Stimulated activated CD4-positive, alpha-beta T cell treated with anti-CD3 and anti-CD28 coated beads, Interleukin-4, amount 100 ng/mL, for 24 hours (primary cell): ENCODE data around the gene KIAA0319L.

ENCODE experiments used
- DNase-seq: peaks from one replicate; pipeline ENCODE4 v3.0.0-alpha.2; 2020

KIAA0319L gene

DNA sequence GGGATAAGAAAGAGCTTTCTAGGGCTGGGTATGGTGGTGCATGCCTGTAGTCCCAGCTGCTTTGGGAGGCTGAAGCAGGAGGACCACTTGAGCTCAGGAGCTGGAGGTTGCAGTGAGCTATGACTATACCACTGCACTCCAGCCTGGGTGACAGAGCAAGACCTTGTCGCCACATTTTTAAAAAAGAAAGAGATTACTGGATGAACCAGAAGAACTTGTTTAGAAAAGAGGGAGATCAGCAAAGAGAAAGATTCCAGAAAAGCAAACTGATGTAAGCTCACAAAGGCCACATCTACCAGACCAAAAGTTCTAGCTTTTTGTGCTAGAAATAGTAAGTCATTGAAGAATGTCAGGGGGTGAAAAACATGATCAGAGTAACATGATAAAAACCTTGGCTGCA, 117.6 kb downstream of the KIAA0319L start:
- DNase-seq, result no peak

DNA sequence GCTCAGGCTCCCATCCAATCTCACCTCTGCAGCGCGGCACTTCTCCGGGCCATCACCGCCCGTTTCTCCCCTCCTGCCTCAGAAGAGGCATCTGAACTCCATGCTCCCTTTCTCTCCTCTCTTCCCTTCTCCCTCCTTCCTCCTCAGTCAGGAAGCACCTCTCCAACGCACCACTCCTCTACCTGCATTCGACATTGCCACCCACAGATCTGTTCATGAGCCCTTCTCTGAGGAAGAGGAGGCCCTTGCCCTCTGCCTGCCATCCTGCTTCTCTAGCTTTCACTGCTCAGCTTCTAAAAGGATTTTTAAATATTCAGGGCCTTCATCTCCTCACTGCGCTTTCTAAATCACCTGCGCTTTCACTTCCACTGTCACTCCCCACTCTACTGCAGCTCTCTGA, 120.0 kb downstream of the KIAA0319L start:
- no peak for DNase-seq

DNA sequence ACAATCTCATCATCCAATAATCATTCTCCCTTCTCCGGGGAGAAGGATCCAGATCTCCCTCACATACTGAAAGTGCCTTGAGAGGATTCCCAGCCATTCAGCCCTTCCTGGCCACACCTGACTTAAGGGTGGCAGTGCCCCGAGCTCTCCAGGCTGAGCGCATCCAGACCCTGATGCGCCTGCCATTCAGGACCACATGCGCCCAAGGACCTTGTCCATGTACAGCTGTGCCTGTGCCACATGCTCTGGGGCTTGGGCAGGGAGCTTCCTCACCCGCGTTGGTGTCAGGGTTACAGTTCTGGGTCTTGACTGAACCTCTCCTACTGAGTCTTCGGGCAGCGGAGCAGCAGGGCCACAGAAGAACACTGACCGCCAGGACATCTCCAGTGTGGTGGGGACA, 121.1 kb downstream of the KIAA0319L start:
- no peak for DNase-seq

DNA sequence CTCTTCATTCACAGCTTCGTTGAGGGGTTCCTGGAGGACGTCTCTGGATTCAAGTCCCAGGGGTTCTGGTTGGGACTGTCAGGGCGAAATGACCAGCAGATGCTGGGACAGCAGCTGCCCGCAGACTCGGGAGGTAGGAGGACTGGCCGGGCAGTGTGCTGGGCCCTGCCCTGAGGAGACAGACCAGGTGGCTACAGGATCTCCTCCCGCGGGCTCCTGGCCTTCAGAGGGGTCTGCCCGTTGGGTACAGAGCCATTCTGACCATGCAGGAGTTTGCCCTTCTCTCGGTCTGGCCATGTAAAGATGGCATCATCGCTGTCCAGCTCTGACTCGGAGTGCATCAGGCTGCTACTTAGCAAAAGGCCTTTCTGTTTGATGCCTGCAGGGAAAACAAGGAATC, 122.5 kb downstream of the KIAA0319L start:
- DNase-seq, result no peak

DNA sequence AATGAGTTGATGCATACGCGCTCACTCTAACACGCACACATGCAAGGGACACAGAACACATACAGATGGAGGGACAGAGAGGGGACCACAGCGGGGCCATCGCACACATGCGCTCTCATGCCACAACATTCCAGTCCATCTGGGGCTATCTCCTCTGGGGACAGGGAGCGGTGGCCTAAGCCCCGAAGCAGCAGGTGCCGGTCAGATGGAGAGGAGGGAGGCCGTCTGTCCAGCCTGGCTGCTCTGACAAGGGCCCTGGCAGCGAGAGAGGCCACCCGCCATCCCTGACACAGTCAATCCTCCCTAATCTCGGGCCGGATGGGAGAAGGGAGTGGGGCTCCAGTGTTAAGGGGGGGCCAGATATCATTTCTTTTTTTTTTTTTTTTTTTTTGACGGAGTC, 123.5 kb downstream of the KIAA0319L start:
- DNase-seq, result no peak

DNA sequence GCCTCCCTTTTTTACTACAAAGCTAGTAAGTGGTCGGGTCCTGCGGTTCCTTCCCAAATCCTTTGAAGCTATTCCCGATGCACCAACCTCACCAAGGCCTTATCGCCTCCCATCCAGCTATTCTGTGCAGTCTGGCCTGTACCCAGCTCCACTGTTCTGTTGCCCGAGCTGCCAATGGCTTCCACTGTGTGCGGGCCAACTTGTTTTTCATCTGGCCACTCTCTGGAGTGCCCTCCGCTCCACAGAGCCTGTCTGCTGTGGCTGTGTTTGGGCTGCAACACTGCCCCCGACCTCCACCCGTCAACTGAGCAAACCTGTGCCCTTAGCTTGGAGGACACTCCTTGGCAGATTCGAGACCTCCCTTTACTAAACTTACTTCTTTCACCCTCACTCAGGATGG, 125.0 kb downstream of the KIAA0319L start:
- DNase-seq, result no peak

DNA sequence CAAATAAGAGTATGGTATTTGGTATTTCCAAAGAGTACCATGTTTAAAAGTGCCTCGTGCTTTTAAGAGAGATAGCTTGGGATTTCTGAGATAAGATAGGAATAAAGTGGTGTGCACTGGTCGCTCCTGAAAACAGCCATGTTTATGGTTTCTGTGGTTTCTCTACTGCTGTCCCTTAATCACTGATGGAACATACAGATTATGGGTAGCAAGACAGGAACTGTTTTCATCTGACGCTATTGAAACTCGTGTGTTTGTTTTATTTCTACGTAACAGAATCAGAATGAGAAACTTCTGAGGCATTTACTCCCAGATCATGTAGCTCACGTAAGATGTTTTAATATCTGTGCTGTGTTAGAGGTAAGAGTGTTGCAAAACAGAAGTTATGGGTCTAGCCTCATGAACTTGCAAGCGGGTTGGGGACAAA, 126.0 kb downstream of the KIAA0319L start:
- DNase-seq, result no peak

DNA sequence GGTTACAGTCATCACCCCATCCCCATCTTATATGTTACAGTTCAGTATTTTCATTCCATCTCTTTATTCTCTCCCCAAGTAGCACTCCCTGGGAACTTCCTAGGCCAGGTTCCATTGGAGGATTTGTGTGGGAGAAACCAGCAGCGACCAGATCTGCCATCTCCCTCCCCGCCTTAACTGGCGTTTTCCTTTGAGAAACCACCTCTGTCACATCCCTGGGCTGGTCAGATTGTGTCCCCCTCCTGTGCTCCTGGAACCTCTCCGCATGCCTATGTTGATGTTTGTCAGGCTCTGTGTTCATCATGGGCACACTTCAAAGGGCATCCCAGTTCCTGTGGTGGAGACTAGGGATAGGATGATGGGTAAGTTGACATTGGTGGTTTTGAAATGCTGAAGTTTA, 126.4 kb downstream of the KIAA0319L start:
- no peak for DNase-seq

DNA sequence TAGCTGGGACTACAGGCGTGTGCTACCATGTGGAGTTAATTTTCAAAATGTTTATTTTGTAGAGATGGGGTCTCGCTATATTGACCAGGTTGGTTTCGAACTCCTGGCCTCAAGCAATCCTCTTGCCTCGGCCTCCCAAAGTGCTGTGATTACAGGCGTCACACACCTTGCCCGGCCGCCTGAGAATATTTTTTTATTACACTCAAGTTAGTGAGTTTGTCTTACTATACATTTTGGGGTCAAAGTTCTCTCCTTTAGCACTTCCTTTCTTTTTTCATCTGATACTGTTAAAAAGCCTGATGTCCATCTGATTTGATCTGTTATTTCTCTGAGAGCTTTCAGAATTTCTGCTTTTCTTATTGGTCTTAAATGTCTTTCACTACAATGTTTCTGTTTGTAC, 128.8 kb downstream of the KIAA0319L start:
- no peak for DNase-seq

DNA sequence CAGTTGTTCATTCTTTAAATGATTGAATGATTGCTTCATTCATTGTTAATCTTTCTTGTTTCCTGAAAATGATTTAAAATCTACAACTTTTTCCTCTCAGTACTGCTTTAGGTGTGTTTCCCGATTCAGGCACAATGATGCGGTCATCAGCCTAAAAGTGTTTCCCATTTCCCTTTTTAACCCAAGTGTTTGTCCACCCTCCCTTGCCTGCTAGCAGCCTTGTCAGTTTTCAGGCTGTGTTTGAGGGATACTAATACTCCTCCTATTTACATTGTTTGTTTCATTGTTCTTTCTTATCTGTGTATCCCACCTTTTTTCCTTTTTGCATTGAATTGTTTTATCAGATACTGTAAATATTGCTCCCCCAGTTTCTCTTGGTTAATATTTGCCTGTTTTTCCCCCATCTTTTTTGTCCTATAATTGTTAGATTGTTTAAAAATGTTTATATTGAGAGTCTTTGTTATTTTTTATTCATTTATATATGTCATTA, 131.1 kb downstream of the KIAA0319L start:
- DNase-seq, result no peak

DNA sequence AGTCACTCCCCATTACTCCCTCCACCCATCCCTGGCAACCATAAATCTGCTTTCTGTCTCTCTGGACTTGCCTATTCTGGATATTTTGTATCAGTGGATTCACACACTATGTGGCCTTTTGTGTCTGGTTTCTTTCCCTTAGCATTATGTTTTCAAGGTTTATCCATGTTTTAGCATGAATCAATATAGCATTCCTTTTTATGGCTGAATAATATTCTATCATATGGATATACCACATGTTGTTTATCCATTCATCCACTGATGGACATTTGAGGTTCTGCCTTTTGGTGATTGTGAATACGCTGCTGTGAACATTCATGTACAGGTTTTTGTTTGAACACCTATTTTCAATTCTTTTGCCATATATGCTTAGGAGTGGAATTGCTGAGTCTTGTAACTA, 148.3 kb downstream of the KIAA0319L start:
- DNase-seq, result no peak

DNA sequence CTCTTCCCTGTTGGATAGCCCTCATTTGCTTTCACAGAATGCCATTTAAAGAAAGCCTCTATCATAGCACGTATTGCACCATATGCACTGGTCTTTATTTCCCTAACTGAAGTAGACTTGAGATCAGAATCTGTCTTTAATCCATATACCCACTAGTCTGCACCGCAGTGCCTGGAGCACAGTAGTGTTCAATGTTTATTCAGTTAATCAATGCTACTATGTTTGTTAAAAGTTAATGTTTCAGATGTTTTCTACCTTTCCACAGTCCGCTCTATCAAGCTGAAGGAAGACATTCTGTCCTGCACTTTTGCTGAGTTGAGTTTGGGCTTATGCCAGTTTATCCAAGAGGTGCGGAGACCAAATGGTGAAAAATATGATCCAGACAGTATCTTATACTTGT, 149.5 kb downstream of the KIAA0319L start:
- no peak for DNase-seq

DNA sequence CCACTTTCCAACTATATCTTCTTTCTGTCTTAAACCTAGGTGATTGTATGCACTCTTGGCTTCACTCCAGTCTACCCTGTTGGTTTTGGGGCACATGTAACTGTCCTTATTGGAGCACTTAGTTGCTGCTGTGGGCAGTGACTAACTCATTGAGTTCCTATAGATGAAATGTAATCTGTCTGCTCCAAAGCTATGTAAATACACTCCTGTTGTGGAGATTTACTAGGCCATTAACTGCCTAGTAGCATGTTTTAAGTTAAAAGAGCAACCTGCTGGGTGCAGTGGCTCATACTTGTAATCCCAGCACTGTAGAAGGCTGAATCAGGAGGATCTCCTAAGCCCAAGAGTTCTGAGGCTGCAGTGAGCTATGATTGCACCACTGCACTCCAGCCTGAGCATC, 151.1 kb downstream of the KIAA0319L start:
- DNase-seq, result no peak

DNA sequence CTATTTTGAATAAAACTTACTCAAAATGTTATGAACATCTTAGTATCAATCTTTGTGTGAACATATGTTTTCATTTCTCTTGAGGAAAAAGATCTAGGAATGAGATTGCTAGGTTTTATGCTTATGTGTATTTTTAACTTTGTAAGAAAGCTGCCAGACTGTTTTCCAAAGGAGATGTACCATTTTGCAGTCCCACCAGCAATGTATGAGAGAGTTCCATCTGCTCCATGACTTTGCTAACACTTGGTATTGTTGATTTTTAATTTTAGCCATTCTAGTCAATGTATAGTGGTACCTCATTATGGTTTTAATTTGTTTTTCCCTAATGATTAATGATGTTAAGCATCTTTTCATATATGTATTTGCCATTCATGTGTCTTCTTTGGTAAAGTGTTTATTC, 156.2 kb downstream of the KIAA0319L start:
- no peak for DNase-seq

DNA sequence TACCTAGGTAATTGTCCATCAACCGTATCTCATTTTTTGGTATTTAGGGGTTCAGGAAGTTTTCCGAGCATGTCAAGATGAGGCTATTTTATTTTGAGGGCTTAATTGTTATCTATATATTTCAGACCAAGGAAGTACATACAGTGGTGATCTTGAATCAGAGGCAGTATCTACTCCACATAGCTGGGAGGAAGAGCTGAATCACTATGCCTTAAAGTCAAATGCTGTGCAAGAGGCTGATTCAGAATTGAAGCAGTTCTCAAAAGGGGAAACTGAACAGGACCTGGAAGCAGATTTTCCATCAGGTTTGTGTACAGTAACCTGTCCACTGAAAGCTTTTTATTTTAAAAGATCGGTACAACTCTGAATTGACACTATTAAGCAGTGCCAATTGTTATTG, 158.5 kb downstream of the KIAA0319L start:
- DNase-seq, result no peak

DNA sequence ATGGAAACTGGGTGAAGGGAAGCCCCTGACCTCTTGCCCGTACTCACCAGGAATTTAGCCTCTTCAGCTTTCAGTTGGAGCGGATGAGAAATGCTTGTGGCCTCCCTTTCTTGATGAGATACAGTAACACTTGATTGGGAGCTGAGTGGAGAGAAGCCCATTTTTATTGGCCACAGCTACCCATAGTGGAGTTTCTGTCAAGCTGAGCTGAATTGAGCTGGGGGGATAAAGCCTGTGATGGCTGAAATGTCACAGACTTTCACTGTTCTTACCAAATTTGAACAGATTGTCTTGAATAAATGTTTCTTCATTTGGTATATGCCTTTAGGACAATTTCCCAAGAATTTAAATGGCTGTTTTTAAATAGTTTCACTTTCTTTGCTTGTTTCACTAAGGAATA, 162.8 kb downstream of the KIAA0319L start:
- DNase-seq, result no peak

DNA sequence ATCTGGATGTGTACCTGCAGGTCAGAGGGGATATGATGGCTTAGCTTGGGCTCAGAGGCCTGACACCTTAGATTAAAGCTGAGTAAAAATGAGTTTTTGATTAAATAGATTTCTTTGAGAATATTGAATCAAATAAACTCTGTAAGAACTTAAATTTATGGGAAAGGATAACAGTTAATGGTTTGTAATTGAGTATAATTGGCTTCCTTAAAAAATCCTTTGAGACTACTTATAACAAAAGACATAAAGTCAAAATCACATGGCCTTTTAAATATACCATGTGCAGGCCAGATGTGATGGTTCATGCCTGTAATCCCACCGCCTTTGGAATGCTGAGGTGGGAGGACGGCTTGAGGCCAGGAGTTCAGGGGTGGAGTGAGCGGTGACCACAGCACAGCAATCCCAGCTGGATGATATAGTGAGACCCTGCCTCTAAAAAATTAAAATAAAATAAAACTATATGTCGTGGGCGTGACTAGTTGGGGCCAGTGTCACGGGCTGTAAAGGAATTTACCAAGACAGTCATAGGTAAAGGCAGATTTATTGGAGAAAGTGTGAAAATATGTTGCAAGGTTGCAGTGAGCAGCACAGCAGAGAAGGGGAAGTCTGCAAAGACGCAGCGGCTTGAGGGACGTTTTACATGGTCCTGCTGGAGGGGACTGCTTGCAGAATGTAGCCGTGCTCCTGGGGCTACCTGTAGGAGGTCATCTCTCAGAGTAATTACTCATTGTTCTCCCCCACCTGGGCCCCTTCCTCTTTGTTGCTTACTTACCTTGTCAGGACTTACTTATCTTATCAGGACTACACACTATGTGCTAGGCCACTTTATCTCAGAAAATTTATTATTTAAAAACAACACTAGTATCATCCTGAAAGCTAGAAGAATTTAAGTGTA, 166.4 kb downstream of the KIAA0319L start:
- no peak for DNase-seq

DNA sequence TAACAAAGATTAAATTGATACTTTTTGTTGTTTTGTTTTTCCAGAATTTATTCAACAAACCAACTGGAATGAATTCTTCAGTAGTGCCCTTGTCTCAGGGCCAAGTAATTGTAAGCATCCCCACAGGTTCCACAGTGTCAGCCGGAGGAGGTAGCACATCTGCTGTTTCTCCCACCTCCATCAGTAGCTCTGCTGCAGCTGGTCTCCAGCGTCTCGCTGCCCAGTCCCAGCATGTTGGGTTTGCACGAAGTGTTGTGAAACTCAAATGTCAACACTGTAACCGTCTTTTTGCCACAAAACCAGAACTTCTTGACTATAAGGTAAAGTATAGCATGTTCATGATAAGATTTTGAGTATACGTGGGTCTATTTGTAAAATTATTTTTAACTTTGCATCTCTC, 170.2 kb downstream of the KIAA0319L start:
- DNase-seq, result no peak

DNA sequence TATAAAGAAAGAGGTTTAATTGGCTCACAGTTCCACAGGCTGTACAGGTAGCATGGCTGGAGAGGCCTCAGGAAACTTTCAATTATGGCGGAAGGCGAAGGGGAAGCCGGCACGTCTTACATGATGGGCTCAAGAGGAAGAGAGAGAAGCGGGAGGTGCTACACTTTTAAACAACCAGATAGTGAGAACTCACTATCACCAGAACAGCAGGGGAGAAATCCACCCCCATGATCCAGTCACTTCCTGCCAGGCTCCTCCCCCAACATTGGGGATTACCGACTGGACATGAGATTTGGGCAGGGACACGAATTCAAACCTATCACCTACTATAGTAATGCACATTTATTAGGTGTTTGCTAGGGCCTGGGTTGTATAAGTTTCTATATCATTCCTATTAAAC, 170.9 kb downstream of the KIAA0319L start:
- DNase-seq, result no peak
